A673 (cell line): ENCODE results near the gene LRCH2. TPM values are rescaled to one million over a fixed set of nuclear protein-coding genes. Genes with fewer than 3 reads are reported as not detected.

ENCODE experiments used
- BruUV-seq: library from RNA; stranded (reverse); fragments of 400-500 nt; replicated peaks from 2 replicates; lab custom pipeline; 2021; lab: Mats Ljungman, UMichigan
- CTCF ChIA-PET: fragments of 300-600 bp; sonication (Branson Sonifier 250); formaldehyde crosslinking; loops from one replicate; lab custom pipeline; 2022; ENCODE audit warnings: antibody characterized with exemption; lab: Charles Lee
- POLR2A ChIA-PET: fragments of 300-600 bp; sonication (Branson Sonifier 250); formaldehyde crosslinking; loops from one replicate; lab custom pipeline; 2022; ENCODE audit warnings: antibody characterized with exemption; ENCODE audit not compliant: low non-redundant PET; lab: Charles Lee
- DNase-seq: peaks from one replicate; pipeline ENCODE4 v3.0.0-alpha.2; 2015; ENCODE audit warnings: low spot score
- H3K27ac ChIP-seq: fragments of 200-600 bp; sonication (generic); 2 replicates; pipeline ENCODE4 v1.5.1; 2016; ENCODE audit warnings: mixed run types, low read depth, mild to moderate bottlenecking, mixed read lengths, antibody characterized with exemption, low read length; ENCODE audit not compliant: poor library complexity, severe bottlenecking
- H3K27me3 ChIP-seq: fragments of 200-600 bp; sonication (generic); replicated peaks from 2 replicates; pipeline ENCODE4 v1.6.1; 2017; ENCODE audit warnings: mixed run types, low read depth, mild to moderate bottlenecking, mixed read lengths, antibody characterized with exemption, low read length; ENCODE audit not compliant: insufficient read depth, poor library complexity
- H3K36me3 ChIP-seq: fragments of 200-600 bp; sonication (generic); 2 replicates; pipeline ENCODE4 v1.6.1; 2016; ENCODE audit warnings: mixed run types, mild to moderate bottlenecking, mixed read lengths, antibody characterized with exemption, low read length; ENCODE audit not compliant: insufficient read depth, poor library complexity, severe bottlenecking
- H3K4me1 ChIP-seq: fragments of 200-600 bp; sonication (generic); 2 replicates; pipeline ENCODE4 v1.6.1; 2017; ENCODE audit warnings: mixed run types, mild to moderate bottlenecking, mixed read lengths, antibody characterized with exemption, low read length; ENCODE audit not compliant: insufficient read depth, poor library complexity, severe bottlenecking
- H3K4me3 ChIP-seq: fragments of 200-600 bp; sonication (generic); 2 replicates; pipeline ENCODE4 v1.5.1; 2016; ENCODE audit warnings: low read depth, mixed run types, mild to moderate bottlenecking, mixed read lengths, low read length; ENCODE audit not compliant: poor library complexity, severe bottlenecking
- H3K9me3 ChIP-seq: fragments of 200-600 bp; sonication (generic); 2 replicates; pipeline ENCODE4 v1.6.1; 2016; ENCODE audit warnings: mixed run types, low read depth, mild to moderate bottlenecking, mixed read lengths, antibody characterized with exemption, low read length; ENCODE audit not compliant: poor library complexity, severe bottlenecking
- EZH2 ChIP-seq: fragments of 200-600 bp; sonication (generic); IDR thresholded peaks from 2 replicates; pipeline ENCODE4 v1.6.1; 2017; ENCODE audit warnings: borderline replicate concordance, low read depth, mild to moderate bottlenecking, mixed read lengths, antibody characterized with exemption, low read length; ENCODE audit not compliant: poor library complexity, severe bottlenecking
- intact Hi-C: fragments of 100-400 bp; cut with micrococcal nuclease; formaldehyde crosslinking; loops from one replicate; pipeline ENCODE4 v1.10.0; 2022; ENCODE audit not compliant: unreplicated experiment
- total RNA-seq: library from RNA; stranded (reverse); gene quantifications from 2 replicates; pipeline ENCODE4 v1.2.3, GENCODE V29; 2021
- TF ChIP-seq, protein P1 (sequence below): fragments of 300-800, 200-600 bp; sonication (generic); conservative IDR thresholded peaks from 2 replicates; pipeline ENCODE4 v1.5.1; 2017; ENCODE audit warnings: low read depth, mild to moderate bottlenecking, antibody characterized with exemption, low read length, moderate library complexity, mixed read lengths

LRCH2 gene
- total RNA-seq, 1 experiment from 2014 or later, result 4.2 TPM

DNA sequence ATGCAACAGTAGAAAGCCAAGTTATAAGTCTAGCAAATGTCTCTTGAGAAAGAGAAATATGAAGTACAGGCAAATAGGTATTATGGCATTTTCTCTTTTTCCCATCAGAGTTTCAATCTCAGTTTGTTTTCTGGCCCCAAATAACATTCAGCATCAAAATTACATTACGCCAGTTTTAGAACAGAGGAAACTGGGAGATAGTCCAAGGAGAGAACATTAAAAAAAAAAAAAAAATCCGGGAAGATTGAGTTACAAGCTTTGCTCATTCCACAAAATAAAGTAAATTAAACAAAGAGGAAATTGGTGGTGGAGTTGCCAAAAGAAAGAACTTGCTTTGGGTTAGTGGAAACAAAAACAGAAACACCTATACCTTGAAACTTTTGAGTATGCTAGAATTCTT, 166.1 kb downstream of the LRCH2 start:
- peaks cover 5% of the 10 kb centered on the region for H3K27me3 ChIP-seq
- no peak for DNase-seq
- H3K36me3 ChIP-seq, result no peaks in the 10 kb centered on the region
- BruUV-seq, result no TSS peak
- CTCF ChIA-PET, result no interaction called here
- intact Hi-C loops, result no loop called here
- POLR2A ChIA-PET, result no interaction called here
- H3K4me3 ChIP-seq, result no peak overlapping the region
- H3K27ac ChIP-seq, result no peak overlapping the region
- H3K4me1 ChIP-seq, result no peaks in the 10 kb centered on the region
- TF ChIP-seq, protein P1, sequence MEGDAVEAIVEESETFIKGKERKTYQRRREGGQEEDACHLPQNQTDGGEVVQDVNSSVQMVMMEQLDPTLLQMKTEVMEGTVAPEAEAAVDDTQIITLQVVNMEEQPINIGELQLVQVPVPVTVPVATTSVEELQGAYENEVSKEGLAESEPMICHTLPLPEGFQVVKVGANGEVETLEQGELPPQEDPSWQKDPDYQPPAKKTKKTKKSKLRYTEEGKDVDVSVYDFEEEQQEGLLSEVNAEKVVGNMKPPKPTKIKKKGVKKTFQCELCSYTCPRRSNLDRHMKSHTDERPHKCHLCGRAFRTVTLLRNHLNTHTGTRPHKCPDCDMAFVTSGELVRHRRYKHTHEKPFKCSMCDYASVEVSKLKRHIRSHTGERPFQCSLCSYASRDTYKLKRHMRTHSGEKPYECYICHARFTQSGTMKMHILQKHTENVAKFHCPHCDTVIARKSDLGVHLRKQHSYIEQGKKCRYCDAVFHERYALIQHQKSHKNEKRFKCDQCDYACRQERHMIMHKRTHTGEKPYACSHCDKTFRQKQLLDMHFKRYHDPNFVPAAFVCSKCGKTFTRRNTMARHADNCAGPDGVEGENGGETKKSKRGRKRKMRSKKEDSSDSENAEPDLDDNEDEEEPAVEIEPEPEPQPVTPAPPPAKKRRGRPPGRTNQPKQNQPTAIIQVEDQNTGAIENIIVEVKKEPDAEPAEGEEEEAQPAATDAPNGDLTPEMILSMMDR, result no peak
- TF ChIP-seq EZH2, result no peak
- H3K9me3 ChIP-seq, result no peaks in the 10 kb centered on the region

DNA sequence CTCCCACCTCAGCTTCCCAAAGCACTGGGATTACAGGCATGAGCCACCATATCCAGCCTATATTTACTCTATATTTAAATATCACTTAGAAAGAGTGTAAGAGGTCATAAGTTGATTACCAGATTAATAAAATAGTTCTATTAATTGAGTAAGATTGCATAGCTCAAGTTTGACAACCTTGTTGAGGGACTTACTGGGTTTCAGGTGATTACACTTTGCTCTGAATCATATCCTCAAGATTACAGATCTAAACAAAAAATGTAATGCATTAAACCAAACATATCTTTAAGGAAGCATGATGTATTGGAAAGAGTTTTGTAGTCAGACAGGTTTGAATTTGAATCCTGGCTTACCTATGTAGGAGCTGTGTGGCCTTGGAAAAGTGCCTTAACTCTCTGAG, 168.6 kb downstream of the LRCH2 start:
- Histone ChIP-seq H3K36me3 (no peaks in the 10 kb centered on the region), H3K27ac (no peak overlapping the region), H3K4me3 (no peak overlapping the region), H3K9me3 (no peaks in the 10 kb centered on the region), H3K27me3 (no peaks in the 10 kb centered on the region), H3K4me1 (no peaks in the 10 kb centered on the region)
- POLR2A ChIA-PET, result no interaction called here
- TF ChIP-seq, protein P1, result no peak
- no peak for TF ChIP-seq EZH2
- CTCF ChIA-PET, result no interaction called here
- intact Hi-C loops, result no loop called here
- BruUV-seq, result no TSS peak
- no peak for DNase-seq

Other genes starting within 250 kb of the LRCH2 start
- gene IL13RA2, start 216.5 kb downstream of the LRCH2 start, total RNA-seq, result 0.28 TPM in 1 of 2 replicates, not detected in the other
- not detected in 2 replicates for gene RBMXL3, start 44.7 kb downstream of the LRCH2 start, total RNA-seq
- not detected in 2 replicates for gene LUZP4, start 55.6 kb upstream of the LRCH2 start, total RNA-seq